ENCODE data around the gene RANBP3.

The RANBP3 gene

GRCh38 chr19:5996102-5996501 is 18.2 kb upstream of the RANBP3 start:
- TF ChIP-seq GATA3 (IDR thresholded peaks at IDR 0.05; ENCODE audit: low read depth, low read length) = no peak
- TF ChIP-seq GATA2 (IDR thresholded peaks at IDR 0.05; ENCODE audit: low read depth, low read length) = no peak

GRCh38 chr19:5995606-5996005 is 17.7 kb upstream of the RANBP3 start:
- no peak for TF ChIP-seq GATA2 (IDR thresholded peaks at IDR 0.05; ENCODE audit: low read depth, low read length)
- TF ChIP-seq GATA3 (IDR thresholded peaks at IDR 0.05; ENCODE audit: low read depth, low read length) = no peak

- no peak for TF ChIP-seq GATA2 (IDR thresholded peaks at IDR 0.05; ENCODE audit: low read depth, low read length)
- TF ChIP-seq GATA3 (IDR thresholded peaks at IDR 0.05; ENCODE audit: low read depth, low read length) = no peak
These were observed 16.6 kb upstream of the RANBP3 start for GRCh38 chr19:5994405-5995165.

- TF ChIP-seq GATA3 (IDR thresholded peaks at IDR 0.05; ENCODE audit: low read depth, low read length) (no peak), GATA2 (IDR thresholded peaks at IDR 0.05; ENCODE audit: low read depth, low read length) (no peak)
These were observed 15.9 kb upstream of the RANBP3 start for GRCh38 chr19:5993648-5994358.

GRCh38 chr19:5993201-5993600 is 15.3 kb upstream of the RANBP3 start:
- TF ChIP-seq GATA3 (IDR thresholded peaks at IDR 0.05; ENCODE audit: low read depth, low read length) (no peak), GATA2 (IDR thresholded peaks at IDR 0.05; ENCODE audit: low read depth, low read length) (no peak)

- TF ChIP-seq GATA2 (IDR thresholded peaks at IDR 0.05; ENCODE audit: low read depth, low read length) (no peak), GATA3 (IDR thresholded peaks at IDR 0.05; ENCODE audit: low read depth, low read length) (no peak)
These were observed 14.8 kb upstream of the RANBP3 start for GRCh38 chr19:5992756-5993155.

- TF ChIP-seq GATA2 (IDR thresholded peaks at IDR 0.05; ENCODE audit: low read depth, low read length) = no peak
- TF ChIP-seq GATA3 (IDR thresholded peaks at IDR 0.05; ENCODE audit: low read depth, low read length) = no peak
These were observed 13.4 kb upstream of the RANBP3 start for GRCh38 chr19:5991244-5991838.

- TF ChIP-seq GATA2 (IDR thresholded peaks at IDR 0.05; ENCODE audit: low read depth, low read length) (no peak), GATA3 (IDR thresholded peaks at IDR 0.05; ENCODE audit: low read depth, low read length) (no peak)
These were observed 12.4 kb upstream of the RANBP3 start for GRCh38 chr19:5990289-5990797.

GRCh38 chr19:5989388-5990074 is 11.6 kb upstream of the RANBP3 start:
- TF ChIP-seq GATA2 (IDR thresholded peaks at IDR 0.05; ENCODE audit: low read depth, low read length) (no peak), GATA3 (IDR thresholded peaks at IDR 0.05; ENCODE audit: low read depth, low read length) (no peak)

GRCh38 chr19:5988517-5989387 is 10.8 kb upstream of the RANBP3 start:
- no peak for TF ChIP-seq GATA3 (IDR thresholded peaks at IDR 0.05; ENCODE audit: low read depth, low read length)
- TF ChIP-seq GATA2 (IDR thresholded peaks at IDR 0.05; ENCODE audit: low read depth, low read length) = no peak

GRCh38 chr19:5987077-5987818 is 9.3 kb upstream of the RANBP3 start:
- TF ChIP-seq GATA2 (IDR thresholded peaks at IDR 0.05; ENCODE audit: low read depth, low read length) (no peak), GATA3 (IDR thresholded peaks at IDR 0.05; ENCODE audit: low read depth, low read length) (no peak)

- TF ChIP-seq GATA3 (IDR thresholded peaks at IDR 0.05; ENCODE audit: low read depth, low read length) (no peak), GATA2 (IDR thresholded peaks at IDR 0.05; ENCODE audit: low read depth, low read length) (no peak)
These were observed 7.3 kb upstream of the RANBP3 start for GRCh38 chr19:5985098-5985783.

Measured in SH-SY5Y (cell line).